NCI-H1436 treated with DMSO at 0.1 percent for 48 hours (cell line): Measurements from ENCODE around the gene PLK5.
"Not testable (repeated sequence)": the region's sequence is repeated elsewhere in the genome, so short reads cannot be mapped to it uniquely, and the experiment has no call there.

Experiments used
- DNase-seq: peaks from one replicate; lab custom pipeline; 2025; lab: John Stamatoyannopoulos, UW

The PLK5 gene

DNA sequence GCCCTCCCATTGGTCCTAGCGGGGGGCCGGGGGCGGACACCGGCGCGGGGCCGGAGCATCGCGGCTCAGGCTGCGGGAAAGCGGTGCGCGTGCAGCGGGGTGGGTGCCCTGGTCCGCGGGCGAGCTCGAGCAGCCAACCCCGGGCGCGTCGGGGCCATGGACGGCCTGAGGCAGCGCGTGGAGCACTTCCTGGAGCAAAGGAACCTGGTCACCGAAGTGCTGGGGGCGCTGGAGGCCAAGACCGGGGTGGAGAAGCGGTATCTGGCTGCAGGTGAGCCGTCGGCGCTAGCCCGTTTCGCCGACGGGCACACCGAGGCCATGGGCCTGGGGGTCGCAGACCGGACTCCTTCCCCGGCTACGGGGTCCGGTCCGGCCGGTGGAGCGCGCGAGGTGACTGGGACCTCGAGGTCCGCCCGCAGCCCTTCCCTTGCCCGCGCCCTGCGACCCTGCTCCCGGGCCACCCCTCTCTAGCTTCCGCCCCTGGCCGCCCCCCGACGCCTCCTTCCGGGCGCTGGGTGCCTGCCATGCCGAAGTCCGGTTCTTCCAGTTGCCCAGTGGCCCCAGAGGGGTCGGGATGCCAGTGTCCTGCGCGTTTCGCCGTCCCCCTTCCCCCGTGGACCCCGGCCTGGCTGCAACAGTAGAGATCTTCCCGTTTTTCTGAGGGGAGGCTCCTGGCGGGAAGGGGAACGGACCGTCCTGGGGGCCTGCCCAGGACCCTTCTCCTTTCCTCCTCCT is 32.6 kb upstream of the PLK5 start, which contains the start of gene REEP6:
Gene REEP6, plus strand, starts transcription at position 68 of the 735 bp plus-strand sequence. Its CDS starts 89 bp downstream, at position 157.
- DNase-seq: no peak

DNA sequence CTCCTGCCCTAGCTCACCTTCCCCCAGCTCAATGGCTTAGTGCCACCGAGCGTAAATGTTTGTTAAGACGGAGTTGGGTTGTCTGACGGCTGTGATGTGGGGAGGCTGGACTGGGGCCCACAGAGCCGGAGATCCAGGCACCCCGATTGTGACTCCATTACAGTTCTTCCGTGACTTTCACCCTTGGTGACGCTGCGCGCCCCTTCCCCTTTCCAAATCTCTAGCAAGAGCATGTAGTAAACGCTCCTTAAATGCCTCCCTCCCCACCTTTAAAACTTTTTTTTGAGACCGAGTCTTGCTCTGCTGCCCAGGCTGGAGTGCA is 32.1 kb upstream of the PLK5 start:
- DNase-seq: no peak

DNA sequence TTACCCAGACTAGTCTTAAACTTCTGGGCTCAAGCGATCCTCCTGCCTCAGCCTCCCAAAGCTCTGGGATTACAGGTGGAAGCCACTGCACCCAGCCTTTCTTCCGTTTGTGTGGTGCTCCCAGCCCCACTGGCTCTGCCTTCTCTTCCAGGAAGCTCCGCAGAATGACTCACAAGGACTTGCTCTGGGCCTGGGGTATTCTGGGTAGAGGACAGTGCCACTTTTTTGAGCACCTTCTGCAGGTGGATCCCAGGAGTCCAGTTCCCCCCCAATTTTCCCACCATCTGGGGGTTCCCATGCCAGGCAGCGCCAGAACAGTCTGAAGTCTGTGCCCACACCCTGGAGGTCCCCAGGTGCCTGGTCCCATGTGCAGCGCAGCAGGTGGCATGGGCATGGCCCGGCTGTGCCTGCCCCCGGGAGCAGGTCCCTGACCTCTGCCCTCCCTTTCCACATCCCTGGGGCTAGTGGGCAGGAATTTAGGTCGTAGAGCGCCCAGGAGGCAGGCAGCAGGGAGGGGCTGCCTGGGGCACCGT is 31.3 kb upstream of the PLK5 start:
- no peak for DNase-seq

DNA sequence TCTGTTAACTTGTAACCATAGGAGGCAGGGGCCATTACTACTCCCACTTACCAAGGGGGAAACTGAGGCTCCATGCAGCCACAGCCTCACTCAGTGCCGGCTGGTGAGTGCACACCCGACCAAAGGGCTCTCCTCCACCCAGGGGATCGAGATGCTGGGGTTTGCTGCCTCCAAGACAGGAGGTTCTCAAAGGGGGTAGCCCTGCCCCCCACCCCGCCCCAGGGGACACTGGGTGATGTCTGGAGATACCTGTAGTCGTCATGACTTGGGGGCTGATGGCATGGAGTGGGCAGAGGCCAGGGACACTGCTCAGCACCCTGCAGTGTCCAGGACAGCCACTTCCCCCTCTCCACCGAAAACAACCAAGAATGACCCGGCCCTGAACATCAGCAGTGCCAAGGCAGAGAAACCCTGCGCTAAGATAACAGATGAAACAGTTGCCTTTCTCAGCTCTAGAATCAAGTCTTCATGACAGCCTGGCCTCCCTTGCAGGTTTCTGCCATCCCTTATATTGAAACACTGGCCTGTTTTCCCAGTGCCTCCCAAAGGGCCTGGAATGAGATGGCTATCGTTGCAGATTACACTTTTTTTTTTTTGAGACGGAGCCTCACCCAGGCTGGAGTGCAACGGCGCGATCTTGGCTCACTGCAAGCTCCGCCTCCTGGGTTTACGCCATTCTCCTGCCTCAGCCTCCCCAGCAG is 29.6 kb upstream of the PLK5 start:
- DNase-seq: no peak

DNA sequence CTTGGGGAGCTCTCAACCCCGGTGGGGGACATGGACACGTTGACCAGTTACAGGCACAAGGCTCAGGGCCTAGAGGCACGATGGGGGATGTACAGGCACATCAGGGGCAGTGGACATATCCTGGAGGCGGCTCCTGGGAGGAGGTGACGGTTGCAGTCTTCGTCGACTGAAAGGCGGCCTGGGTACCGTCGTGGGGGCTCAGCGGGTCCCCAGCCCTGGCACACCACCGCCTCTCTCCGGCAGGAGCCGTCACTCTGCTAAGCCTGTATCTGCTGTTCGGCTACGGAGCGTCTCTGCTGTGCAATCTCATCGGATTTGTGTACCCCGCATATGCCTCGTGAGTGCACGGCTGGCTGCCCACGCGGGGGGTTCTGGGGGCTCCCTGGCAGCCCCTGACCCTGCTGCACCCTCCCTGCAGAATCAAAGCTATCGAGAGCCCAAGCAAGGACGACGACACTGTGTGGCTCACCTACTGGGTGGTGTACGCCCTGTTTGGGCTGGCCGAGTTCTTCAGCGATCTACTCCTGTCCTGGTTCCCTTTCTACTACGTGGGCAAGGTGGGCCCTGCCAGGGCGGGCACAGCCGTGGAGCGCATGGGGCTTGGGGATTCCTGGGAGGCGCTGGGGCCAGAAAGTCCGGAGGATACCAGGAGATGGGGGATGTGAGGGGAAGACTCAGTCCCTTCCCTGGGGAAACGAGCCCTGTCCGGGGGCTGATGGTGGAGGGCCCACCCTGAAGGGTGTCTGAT is 28.7 kb upstream of the PLK5 start:
- no peak for DNase-seq

DNA sequence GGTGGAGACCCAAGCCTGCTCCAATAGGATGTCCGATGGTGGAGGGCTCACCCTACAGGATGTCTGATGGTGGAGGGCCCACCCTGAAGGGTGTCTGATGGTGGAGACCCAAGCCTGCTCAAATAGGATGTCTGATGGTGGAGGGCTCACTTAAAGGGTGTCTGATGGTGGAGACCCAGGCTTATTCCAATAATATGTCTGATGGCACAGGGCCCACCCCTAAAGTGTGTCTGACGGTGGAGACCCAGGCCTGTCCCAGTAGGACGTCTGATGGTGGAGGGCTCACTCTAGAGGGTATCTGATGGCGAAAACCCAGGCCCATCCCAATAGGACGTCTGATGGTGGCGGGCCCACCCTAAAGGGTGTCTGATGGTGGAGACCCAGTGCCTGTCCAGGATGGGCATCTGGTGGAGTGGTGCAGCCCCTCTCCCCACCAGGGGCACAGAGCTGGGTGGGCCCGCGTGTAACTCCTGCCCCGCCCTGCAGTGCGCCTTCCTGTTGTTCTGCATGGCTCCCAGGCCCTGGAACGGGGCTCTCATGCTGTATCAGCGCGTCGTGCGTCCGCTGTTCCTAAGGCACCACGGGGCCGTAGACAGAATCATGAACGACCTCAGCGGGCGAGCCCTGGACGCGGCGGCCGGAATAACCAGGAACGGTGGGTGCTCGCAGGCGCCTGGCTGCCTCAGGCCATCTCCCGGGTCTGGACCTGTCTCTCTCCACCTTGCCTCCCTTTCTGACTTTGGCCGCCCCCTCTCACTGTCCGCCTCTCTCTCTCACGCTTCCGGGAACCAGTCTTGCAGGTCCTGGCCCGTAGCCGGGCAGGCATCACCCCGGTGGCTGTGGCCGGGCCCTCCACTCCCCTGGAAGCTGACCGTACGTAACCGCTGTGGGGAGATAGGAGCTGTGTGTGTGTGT is 27.8 kb upstream of the PLK5 start:
- DNase-seq: no peak

DNA sequence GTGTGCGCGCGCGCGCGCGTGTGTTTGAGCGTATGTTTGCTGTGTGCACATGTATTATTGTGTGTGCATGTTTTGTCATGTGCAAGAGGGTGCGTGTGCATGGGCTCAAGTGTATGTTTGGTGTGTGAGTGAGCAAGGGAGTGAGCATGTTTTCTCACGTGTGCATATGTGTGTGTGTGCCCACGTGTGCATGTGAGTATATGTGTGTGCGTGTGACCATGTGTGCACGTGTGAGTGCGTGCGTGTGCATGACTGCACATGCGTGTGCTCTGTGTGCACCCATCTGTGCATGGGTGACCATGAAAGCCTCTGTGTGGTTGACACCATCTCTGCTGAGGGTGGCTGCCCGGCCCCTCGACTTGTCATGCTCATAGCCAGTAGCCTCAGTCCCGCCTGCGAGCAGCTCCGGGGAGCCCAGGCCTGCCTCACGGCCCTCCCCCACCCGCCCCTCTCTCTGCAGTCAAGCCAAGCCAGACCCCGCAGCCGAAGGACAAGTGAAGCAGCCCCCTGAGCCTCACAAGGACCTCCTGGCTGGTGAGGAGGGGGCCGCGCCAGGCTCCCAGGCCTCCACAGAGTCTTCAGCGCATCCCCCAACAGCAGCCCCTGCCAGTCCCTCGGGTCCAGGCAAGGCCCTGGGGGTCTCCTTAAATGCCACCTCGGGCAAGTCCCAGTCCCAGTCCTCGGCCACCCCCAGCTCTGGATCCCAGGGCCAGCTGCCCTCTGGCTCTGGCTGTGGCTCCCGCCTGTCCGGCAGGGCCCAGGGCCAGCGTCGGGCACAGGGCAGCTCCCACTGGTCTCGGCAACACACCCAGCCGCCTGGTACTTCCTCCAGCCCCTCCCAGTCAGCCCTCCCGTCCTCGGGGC is 26.9 kb upstream of the PLK5 start:
- no peak for DNase-seq

DNA sequence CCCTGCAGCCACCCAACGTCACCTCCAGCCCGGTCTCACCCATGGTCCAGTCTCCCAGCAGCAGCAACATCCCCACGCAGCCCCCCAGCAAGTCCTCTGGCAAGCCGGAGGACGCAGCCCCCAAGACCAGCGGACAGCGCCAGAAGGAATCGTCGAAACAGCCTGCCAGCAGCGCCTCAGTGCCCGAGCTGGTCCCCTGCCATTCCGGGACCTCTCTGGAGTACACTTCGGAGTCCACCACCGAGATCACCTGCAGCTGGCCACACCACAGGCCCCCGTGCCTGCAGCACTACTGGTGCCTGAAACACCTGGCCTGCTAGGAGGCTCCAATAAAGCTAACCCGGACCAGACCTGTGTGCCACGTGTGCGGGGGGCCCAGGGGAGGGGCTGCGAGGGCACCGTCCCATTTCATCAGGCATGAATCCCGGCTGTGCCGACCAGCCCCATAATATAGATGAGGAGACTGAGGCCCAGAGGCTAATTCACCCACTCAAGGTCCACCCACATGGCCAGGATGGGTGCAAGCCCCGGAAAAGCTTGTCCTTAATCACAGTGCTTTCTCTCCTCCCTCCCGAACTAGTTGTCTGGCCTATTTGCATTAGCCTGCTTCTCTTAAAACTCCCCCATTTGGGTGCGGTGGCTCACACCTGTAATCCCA is 26.2 kb upstream of the PLK5 start:
- no peak for DNase-seq

DNA sequence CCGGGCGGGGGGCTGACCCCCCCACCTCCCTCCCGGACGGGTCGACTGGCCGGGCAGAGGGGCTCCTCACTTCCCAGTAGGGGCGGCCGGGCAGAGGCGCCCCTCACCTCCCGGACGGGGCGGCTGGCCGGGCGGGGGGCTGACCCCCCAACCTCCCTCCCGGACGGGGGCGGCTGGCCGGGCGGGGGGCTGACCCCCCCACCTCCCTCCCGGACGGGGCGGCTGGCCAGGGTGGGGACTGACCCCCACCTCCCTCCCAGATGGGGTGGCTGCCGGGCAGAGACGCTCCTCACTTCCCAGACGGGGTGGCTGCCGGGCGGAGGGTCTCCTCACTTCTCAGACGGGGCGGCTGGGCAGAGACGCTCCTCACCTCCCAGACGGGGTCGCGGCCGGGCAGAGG is 24.6 kb upstream of the PLK5 start:
- not testable (repeated sequence) for DNase-seq

DNA sequence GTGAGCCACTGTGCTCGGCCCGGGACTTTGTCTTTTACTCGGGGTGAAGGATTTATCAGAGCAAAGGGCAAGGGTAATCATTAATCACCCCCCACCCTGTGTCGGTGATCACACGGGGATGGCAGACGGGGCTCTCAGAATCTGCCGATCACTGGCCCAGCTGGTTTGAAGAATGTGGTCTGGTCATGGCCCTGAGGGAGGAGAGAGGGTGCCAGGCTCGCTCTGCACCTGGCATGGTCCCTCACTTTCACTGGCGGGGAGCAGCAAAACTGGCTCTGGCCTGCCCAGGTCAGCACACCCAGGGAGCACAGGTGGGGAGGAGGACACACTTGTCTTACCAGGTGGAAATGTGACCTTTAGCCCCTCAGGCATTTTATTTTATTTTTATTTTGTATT is 22.7 kb upstream of the PLK5 start:
- DNase-seq: no peak

DNA sequence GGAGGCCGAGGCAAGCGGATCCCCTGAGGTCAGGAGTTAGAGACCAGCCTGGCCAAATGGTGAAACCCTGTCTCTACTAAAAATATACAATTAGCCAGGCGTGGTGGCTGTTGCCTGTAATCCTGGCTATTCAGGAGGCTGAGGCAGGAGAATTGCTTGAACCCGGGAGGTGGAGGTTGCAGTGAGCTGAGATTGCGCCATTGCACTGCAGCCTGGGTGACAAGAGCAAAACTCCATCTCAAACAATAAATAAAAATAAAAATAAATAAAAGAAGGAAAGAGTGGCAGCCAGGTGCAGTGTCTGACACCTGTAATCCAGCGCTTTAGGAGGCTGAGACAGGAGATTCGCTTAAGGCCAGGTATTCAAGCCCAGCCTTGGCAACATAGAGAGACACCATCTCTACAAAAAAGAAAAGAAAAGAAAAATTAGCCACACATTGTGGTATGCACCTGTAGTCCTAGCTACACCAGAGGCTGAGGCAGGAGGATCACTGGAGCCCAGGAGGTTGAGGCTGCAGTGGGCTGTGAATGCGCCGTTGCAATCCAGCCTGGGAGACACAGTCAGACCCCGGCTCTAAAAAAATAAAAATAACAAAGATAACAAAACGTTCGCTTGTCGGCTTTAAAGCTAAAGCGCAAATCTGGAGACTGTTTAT is 21.3 kb upstream of the PLK5 start:
- no peak for DNase-seq

DNA sequence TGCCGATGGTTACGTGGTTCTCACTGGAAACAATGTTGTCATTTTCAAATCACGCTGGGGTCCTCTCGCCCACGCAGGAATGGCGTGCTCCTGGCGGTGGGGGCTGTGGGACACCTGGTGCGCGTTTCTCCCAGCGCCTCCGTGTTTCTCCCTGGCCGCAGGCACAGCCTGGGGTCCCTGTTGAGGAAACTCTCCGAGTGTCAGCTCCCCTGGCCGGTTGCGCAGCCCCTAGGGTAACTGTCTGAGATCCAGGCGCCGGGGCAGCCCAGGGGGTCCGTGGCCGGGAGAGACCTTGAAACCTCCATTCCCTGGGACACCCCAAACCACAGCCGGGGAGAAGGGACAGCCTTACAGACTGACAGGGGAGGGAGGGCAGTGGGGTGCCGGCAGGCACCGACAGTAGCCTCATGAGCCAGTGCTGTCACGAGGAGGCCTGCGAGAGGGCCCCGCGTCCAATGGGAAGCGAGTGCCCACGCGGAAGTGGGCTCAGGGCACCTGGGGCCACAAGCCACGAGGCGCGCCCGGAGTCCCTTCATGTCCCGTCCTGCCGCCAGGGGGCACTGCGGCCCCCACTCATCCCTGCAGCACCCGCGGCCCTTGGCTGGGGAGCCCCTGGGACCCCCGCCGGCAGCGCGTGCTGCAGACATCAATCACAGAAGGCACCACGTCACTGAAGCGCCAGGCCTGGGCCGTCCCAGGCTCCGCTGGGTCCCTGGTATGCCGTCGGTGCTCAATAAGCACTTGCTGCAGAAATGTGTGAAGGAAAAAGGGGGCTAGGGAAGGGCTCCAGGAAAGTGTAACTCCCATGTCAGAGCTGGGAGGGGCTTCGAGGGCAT is 20.6 kb upstream of the PLK5 start:
- DNase-seq: no peak

DNA sequence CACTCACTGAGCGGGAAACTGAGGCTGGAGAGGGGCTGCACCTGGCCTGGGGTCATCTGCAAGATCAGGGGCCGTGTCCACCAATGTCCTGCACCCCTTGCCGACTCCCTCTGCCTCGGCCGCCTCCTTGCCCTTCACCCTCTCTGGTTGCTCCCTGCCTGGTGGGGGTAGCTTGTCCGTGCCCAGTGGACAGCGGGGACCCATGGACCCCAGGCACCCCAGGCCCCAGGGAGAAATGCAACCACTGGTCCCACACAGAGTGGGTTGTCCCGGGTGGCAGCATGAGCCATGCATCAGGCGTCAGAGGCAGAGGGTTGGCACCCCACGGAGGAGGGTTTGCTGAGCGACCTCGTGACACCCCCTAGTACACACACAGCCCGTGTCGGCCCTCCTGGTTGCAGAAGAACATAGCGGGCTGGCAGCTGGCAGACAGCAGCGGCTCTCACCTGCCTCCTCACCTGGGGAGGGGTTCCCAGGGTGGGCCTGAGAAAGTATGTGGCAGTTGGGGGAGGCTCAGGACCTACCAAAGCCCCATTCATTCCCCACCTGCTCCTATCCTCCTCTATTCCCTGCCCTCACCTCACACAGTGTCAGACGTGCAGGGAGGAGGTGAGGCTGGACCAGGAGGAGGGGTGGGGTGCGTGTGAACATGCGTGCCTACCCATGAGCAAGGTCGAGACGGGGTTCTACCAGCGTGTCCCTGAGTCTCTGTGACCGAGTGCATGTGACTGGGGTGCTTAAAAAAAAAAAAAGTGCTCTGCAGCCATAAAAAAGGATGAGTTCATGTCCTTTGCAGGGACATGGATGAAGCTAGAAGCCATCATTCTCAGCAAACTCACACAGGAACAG is 19.7 kb upstream of the PLK5 start:
- DNase-seq: no peak

DNA sequence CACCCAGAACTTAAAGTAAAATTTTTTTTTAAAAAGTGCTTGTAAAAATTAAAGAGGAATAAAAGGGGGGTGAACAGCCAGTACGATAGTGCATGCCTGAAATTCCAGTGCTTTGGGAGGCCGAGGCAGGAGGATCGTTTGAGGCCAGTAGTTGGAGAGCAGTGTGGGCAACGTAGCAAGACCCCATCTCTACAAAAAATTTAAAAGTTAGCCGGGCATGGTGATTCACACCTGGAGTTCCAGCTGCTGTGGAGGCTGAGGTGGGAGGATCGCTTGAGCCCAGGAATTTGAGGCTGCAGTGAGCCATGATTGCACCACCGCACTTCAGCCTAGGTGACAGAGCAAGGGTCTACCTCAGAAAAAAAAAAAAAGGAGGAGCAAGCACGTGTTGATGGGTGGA is 18.9 kb upstream of the PLK5 start:
- DNase-seq: no peak

DNA sequence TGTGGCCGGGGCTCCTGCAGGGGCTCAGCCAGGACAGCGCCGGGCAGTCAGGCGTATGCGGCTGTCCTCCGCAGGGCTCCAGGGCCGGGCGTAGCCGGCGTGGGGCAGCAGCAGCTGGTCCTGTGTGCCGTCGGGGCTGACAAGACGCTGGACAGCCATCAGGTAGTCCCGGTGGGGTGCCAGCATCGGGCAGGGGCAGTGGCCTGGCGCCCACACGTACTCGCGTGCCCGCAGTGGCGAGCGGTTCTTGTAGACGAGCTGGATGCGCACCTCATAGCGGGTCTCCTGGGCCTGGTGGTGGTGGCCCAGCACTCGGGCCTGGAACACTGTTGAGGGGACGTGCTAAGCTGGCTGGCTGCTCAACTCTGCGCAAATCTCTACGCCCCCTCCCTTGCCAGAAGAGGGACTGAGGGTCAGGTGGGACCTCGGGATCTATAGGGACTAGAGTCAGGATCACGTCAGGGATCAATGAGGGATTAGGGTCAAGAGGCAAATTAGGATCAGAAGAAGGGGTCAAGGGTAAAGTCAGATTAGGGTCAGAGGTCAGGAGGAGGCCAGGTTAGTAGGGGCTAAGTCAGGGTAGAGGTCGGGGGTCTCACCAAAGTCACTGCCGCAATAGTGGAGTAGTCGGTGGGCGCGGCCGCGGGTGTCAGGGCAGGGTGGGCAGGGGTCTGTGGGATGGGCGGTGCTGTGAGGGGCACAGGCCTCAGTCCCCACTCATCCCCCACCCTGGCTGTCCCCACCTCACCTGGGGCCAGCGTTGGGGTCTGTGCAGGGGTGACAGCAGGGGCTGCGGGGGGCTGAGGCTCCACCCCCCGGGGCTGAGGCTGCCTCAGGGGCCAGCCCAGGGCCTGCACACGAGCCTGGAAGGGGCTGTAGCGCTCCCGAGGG is 17.6 kb upstream of the PLK5 start:
- DNase-seq: no peak

DNA sequence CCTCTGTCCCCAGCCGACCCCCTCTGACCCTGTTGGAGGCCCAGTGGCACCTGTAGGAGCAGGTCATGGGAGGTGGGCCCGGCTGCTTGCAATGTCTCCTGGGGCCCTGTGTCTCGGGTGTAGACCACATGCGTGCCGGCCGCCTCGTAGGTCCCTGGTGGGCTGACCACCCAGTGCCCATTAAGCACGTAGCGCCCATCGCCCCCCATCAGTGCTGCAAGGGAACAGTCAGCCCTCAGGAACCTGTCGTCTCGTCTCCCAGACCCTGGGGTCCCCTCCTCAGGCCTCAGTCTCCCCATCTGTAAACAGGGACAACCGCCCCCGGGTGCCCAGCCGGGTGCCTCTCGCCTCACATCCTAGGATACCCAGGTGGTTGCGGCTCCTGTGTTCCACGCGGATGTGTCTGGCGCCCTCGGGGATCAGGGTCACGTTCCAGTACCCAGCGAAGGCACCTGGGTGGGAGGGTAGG is 16.7 kb upstream of the PLK5 start:
- DNase-seq: no peak
